Smooth muscle cell (in vitro differentiated cells): ENCODE results near the gene ZNF423. TPM values are rescaled to one million over a fixed set of nuclear protein-coding genes. Genes with fewer than 3 reads are reported as not detected.

Experiments
- DNase-seq: peaks from one replicate; lab custom pipeline; 2025; ENCODE audit not compliant: unreplicated experiment; lab: John Stamatoyannopoulos, UW
- H2AFZ ChIP-seq: fragments of 200-600 bp; sonication (generic); 2 replicates; pipeline ENCODE4 v1.6.0; 2016; ENCODE audit warnings: antibody characterized with exemption, low read depth, mild to moderate bottlenecking
- H3F3A ChIP-seq: fragments of 200-600 bp; sonication (generic); 2 replicates; pipeline ENCODE4 v1.6.0; 2017; ENCODE audit warnings: antibody characterized with exemption, low read depth
- H3K27ac ChIP-seq: fragments of 200-600 bp; sonication (generic); 2 replicates; pipeline ENCODE4 v1.5.1; 2016; ENCODE audit warnings: low read depth, mild to moderate bottlenecking
- H3K27me3 ChIP-seq: fragments of 200-600 bp; sonication (generic); 2 replicates; pipeline ENCODE4 v1.6.1; 2016; ENCODE audit warnings: low read depth, mild to moderate bottlenecking
- H3K36me3 ChIP-seq: fragments of 200-600 bp; sonication (generic); 2 replicates; pipeline ENCODE4 v1.5.1; 2016; ENCODE audit warnings: low read depth
- H3K4me1 ChIP-seq: fragments of 200-600 bp; sonication (generic); 2 replicates; pipeline ENCODE4 v1.5.1; 2016; ENCODE audit warnings: low read depth
- H3K4me2 ChIP-seq: fragments of 200-600 bp; sonication (generic); 2 replicates; pipeline ENCODE4 v1.6.0; 2016; ENCODE audit warnings: mild to moderate bottlenecking
- H3K4me3 ChIP-seq: fragments of 200-600 bp; sonication (generic); 2 replicates; pipeline ENCODE4 v1.5.1; 2016; ENCODE audit warnings: mild to moderate bottlenecking
- H3K79me2 ChIP-seq: fragments of 200-600 bp; sonication (generic); 2 replicates; pipeline ENCODE4 v1.6.0; 2016; ENCODE audit warnings: low read depth, mild to moderate bottlenecking
- H3K9ac ChIP-seq: fragments of 200-600 bp; sonication (generic); 2 replicates; pipeline ENCODE4 v1.6.0; 2016; ENCODE audit warnings: low read depth
- H3K9me3 ChIP-seq: fragments of 200-600 bp; sonication (generic); replicated peaks from 2 replicates; pipeline ENCODE4 v1.5.1; 2016; ENCODE audit warnings: low read depth
- H4K20me1 ChIP-seq: fragments of 200-600 bp; sonication (generic); 2 replicates; pipeline ENCODE4 v1.6.0; 2016; ENCODE audit warnings: low read depth
- CTCF ChIP-seq: fragments of 200-600 bp; sonication (generic); IDR thresholded peaks from 2 replicates; pipeline ENCODE4 v1.5.1; 2017; ENCODE audit warnings: borderline replicate concordance, mild to moderate bottlenecking, antibody characterized with exemption; ENCODE audit not compliant: insufficient read depth, poor library complexity, severe bottlenecking
- WGBS: methylation state at CpG from one replicate; pipeline ENCODE4 v1.1.7; 2016; ENCODE audit warnings: low lambda C conversion rate; 5-methylcytosine and 5-hydroxymethylcytosine counted together
- polyA plus RNA-seq: library from polyadenylated mRNA; unstranded; fragments of >200 nt; fragmentation: Nextera tagmentation; extraction: Ambion mirVana; gene quantifications from 2 replicates; pipeline ENCODE4 v1.2.1, GENCODE V29; 2016
- total RNA-seq: library from RNA; depleted of rRNA; stranded (reverse); fragments of >200 nt; gene quantifications from 2 replicates; pipeline ENCODE4 v1.2.3, GENCODE V29; 2014

ZNF423 gene
- total and polyA plus RNA-seq, 2 experiments from 2014 or later, result 6.9 to 7.0 TPM

- no peak for DNase-seq
- Histone ChIP-seq H3K27me3 (no peaks in the 10 kb centered on the region), H3K27ac (no peak overlapping the region), H3K9me3 (no peaks in the 10 kb centered on the region), H4K20me1 (no peaks in the 10 kb centered on the region), H3K9ac (no peak overlapping the region), H3K36me3 (no peaks in the 10 kb centered on the region), H2AFZ (no peak overlapping the region), H3F3A (no peaks in the 10 kb centered on the region), H3K4me2 (no peak overlapping the region), H3K4me3 (no peak overlapping the region), H3K79me2 (no peaks in the 10 kb centered on the region), H3K4me1 (peaks cover 3% of the 10 kb centered on the region)
- no peak for TF ChIP-seq CTCF
- WGBS, result 95% methylated on average over 12 of the region's 12 CpGs
These were observed 281.1 kb downstream of the ZNF423 start for GRCh38 chr16:49574826-49575225.

- Histone ChIP-seq H3K27ac (no peak overlapping the region), H3K9me3 (no peaks in the 10 kb centered on the region), H3K9ac (no peak overlapping the region), H3K79me2 (no peaks in the 10 kb centered on the region), H3K36me3 (no peaks in the 10 kb centered on the region), H3F3A (no peaks in the 10 kb centered on the region), H3K4me2 (no peak overlapping the region), H3K27me3 (no peaks in the 10 kb centered on the region), H2AFZ (no peak overlapping the region), H4K20me1 (peaks cover 5% of the 10 kb centered on the region), H3K4me1 (peaks cover 16% of the 10 kb centered on the region), H3K4me3 (no peak overlapping the region)
- WGBS, result 100% methylated on average over 1 of the region's 1 CpG
- DNase-seq, result no peak
- TF ChIP-seq CTCF, result no peak
These were observed 288.0 kb downstream of the ZNF423 start for GRCh38 chr16:49567950-49568349.

- Histone ChIP-seq H2AFZ (no peak overlapping the region), H3K4me3 (no peak overlapping the region), H3K27ac (no peak overlapping the region), H3K9me3 (no peaks in the 10 kb centered on the region), H3K79me2 (no peaks in the 10 kb centered on the region), H4K20me1 (peaks cover 5% of the 10 kb centered on the region), H3K4me1 (peaks cover 16% of the 10 kb centered on the region), H3F3A (no peaks in the 10 kb centered on the region), H3K27me3 (no peaks in the 10 kb centered on the region), H3K4me2 (no peak overlapping the region), H3K9ac (no peak overlapping the region), H3K36me3 (no peaks in the 10 kb centered on the region)
- WGBS, result 97% methylated on average over 6 of the region's 6 CpGs
- no peak for TF ChIP-seq CTCF
- no peak for DNase-seq
These were observed 289.5 kb downstream of the ZNF423 start for GRCh38 chr16:49566432-49566831.

GRCh38 chr16:49564496-49565229, 291.2 kb downstream of the ZNF423 start:
- peaks cover 16% of the 10 kb centered on the region for H3K4me1 ChIP-seq
- no peaks in the 10 kb centered on the region for H3K9me3 ChIP-seq
- no peak for TF ChIP-seq CTCF
- no peaks in the 10 kb centered on the region for H3F3A ChIP-seq
- no peaks in the 10 kb centered on the region for H3K79me2 ChIP-seq
- H3K36me3 ChIP-seq, result no peaks in the 10 kb centered on the region
- DNase-seq, result no peak
- no peak overlapping the region for H2AFZ ChIP-seq
- H3K4me3 ChIP-seq, result no peak overlapping the region
- no peak overlapping the region for H3K4me2 ChIP-seq
- H3K27me3 ChIP-seq, result no peaks in the 10 kb centered on the region
- peaks cover 5% of the 10 kb centered on the region for H4K20me1 ChIP-seq
- H3K9ac ChIP-seq, result no peak overlapping the region
- WGBS, result 73% methylated on average over 14 of the region's 14 CpGs
- no peak overlapping the region for H3K27ac ChIP-seq
